Dedifferentiated amniotic fluid mesenchymal stem cell (primary cell): ENCODE data around the gene CFAP97D1.
A peak's percentile ranks its signal among the peaks of the same experiment; 100 is the strongest.

ENCODE experiments used
- DNase-seq: peaks from one replicate; pipeline ENCODE4 v3.0.0-alpha.2; 2016; ENCODE audit errors: extremely low spot score

Gene CFAP97D1

DNA sequence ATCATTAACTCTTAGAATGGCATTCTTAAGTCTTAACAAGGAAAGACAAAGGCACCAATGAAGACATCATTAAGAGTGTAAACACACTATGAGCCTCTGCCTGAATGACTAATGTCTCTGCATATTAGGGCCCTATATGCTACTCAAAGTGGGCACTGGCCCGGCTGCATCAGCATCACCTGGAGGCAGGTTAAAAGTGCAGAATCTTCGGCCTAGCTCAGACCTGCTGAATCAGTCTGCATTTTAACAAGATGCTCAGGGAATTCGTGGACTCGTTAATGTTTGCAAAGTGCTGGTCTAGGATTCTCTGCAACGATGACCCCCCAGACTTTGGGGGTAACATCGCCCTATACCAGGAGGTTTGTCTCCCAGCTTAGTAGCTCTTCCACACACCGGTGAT, 46.0 kb downstream of the CFAP97D1 start:
- no peak for DNase-seq

DNA sequence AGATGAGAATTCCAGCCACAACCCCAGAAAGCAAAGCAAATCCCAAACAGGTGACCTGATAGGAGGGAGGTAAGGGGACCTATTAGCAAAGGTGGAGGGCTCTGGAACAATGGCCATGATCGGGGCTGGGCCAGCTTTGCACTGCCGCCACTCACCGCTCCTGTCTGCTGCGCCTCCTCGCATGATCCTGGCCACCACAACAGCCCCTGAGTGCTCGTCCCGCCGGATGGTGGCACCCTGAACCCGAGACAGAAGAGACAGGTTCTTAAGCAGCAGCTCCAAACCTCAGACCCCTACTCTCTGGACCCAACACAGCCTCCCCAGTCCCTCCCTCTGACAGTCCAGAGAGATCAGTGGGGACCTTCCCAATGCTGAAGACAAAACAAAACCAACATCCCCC, 47.4 kb downstream of the CFAP97D1 start:
- DNase-seq = no peak

DNA sequence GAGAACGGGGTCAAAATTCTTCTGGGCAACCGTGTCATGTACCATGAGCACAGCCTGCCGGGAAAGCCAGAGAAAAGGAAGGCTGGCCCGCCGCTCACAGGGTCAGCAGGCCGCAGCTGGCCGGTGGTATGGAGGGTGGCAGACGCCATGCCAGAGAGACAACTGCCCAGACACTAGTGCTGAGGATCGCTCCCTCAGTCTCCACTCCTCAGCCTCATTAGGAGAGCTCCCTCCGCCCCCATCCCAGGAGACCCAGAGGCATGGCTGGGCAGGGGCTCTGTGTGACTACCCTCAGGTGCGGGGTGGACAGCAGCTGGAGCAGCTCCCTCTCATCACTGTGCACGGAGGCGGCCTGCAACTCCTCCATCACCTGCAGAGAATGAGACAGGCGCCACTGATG, 49.5 kb downstream of the CFAP97D1 start:
- no peak for DNase-seq

DNA sequence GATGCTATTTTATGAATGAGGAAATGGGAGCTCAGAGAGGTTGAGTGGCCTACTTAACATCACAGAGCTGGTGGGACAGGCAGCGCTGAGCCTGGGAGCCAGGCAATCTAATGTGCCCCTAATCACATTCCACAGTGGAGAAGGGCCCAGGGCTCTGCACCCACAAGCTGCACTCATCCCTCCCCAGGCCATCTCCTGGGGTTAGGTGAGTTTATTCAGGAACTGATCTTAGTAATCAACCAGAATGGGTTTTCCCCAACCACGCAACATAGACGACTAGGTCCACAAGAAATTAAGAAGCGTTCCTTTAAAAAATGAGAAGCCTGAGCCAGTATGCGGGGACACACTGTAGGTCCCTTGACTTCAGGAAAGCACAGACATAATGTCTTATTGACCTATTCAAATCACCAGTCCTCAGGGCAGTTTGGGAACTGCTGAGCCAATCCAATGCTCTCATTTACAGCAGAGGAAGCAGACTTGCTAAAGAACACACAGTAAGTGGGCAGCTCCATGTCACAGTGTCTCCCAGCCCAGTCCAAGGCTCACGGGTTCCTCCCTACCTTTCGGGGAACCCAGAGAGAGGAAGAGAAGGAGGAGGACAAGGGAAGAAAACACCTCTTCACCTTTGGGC, 50.4 kb downstream of the CFAP97D1 start:
- no peak for DNase-seq

DNA sequence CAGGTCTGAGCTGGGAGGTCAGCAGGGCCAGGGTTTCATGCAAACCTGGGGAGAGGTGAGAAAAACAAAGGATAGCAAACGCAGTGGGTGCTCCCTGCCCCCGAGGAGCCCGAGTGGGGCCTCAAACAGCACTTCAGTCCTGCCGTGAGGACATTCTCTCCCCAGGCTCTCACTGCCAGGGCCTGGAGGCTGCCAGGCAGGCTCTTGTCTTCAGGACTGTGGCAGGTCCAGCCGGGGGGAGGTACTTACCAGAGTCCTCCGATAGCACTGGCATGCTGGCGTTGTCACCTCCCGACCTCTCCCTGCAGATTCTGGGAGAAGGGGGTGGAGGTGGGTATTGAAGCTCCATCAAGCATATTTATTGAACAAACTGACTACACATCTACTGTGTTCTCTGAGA, 51.4 kb downstream of the CFAP97D1 start:
- DNase-seq = no peak

DNA sequence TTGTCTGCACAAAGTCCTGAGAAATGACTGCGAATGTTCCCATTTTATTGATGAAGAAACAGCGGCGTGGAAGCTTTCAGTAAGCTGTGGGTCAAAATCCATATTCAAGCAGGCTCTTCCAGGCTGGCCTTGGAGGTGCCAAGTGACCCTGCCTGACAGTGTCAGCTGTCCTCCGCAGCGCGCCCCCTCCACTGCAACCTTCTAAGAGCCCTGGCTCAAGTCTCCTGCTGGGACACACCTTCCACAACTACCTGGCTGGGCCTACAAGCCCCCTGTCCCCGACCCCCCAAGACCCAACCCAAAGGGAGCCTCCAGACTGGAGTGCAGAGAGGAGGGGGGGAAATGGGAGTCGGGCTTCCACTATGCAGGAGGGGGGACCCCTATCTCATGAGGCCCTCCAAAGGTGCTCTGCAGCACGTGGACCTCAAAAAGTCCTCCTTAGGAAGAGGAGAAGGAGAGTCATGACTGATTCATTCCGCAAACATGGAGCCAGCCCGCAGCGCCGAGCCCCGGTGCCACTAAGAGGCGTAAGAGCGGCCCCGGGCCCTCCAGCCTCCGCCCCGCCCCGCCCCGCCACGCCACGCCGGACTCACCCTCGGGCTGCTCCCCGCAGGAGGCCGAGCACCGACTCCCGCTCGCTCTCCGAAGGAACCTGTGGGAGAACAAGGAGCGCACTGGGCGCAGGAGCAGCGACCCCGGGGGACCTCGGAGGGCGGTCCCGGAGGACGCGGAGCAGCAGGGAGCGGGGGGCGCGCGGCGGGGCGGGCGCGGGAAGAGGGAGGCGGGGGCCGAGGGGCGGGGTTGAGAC, 52.1 kb downstream of the CFAP97D1 start:
- peak; percentile 63 for DNase-seq

DNA sequence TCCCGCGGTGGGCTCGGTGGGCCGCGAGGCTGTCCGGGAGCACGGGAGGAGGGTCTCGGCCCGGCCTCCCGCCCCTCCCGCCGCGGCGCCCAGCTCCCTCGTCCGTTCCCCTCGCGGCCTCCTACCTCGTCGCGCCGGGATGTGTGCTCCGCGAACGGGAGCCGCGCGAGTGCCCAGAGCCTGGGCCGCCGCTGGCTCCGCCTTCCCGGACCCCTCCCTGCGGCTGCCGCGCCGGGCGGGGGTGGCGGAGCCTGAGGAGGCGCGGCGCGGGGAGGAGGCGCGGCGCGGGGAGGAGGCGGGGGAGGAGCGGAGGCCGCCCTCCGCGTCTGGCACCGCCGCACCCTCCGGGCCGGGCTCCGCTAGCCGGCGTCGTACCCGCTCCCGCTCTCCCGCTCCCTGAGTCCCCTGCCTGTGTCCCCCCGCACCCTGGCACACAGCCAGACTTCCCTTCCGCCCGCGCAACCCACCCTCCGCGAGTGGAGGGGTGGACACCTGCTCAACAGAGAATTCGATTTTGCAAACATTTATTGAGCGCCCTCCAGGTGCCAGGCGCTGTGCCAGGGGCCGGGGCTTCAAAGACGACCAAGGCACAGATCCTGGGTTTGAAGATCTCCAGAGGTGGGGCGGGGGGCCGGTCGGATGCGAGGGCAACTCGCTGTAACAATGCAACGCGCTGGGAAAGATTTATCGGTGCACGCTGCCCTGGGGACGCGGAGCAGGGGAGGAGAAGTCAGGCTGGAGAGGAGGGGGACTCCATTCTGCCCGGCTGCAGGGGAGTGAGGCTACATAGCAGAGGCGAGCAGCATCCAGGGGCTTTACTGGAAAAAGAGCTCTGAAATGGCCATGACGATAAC, 53.0 kb downstream of the CFAP97D1 start, which contains the start of gene MPP3:
Gene MPP3, minus strand, starts transcription at position 171 of the 854 bp plus-strand sequence. CDS start 1,240 bp downstream, outside the sequence.
- DNase-seq = peak; percentile 43

DNA sequence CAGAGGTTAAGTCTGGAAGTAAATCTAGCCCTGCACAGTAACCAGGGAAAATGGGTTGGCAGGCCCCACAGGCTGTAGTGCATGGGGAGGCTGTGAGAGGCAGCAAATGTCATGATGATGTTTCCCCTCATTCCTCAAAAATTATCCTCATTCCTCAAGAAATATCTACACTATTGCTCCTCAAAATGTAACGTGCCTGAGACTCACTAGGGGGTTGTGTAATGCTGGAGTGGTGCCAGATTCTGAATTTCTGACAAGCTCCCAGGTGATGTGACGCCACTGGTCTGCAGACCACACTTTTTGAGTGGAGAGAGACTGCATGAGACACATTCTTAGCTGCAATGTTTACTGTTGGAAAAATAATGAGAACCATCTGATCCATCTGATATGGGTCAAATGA, 53.9 kb downstream of the CFAP97D1 start:
- DNase-seq = no peak
